HepG2 (cell line): ENCODE measurements around the gene COL25A1. TPM values are rescaled to one million over a fixed set of nuclear protein-coding genes. Genes with fewer than 3 reads are reported as not detected.

ENCODE experiments used
- AFF4 ChIP-seq: sonication (generic); formaldehyde crosslinking; IDR thresholded peaks from 2 replicates; pipeline ENCODE4 v1.4.0; 2020; ENCODE audit warnings: missing genetic modification reagents
- ARNTL ChIP-seq: sonication (generic); formaldehyde crosslinking; IDR thresholded peaks from 2 replicates; pipeline ENCODE4 v1.4.0; 2020; ENCODE audit warnings: mild to moderate bottlenecking, missing genetic modification reagents
- DMAP1 ChIP-seq: IDR thresholded peaks from 2 replicates; pipeline ENCODE4 v1.6.1; 2016
- FOSL2 ChIP-seq: sonication (generic); formaldehyde crosslinking; IDR thresholded peaks from 2 replicates; pipeline ENCODE4 v1.4.0; 2020; ENCODE audit warnings: missing genetic modification reagents
- HOXA5 ChIP-seq: sonication (generic); formaldehyde crosslinking; IDR thresholded peaks from 2 replicates; pipeline ENCODE4 v1.4.0; 2020; ENCODE audit warnings: missing genetic modification reagents
- JUND ChIP-seq: sonication (generic); formaldehyde crosslinking; IDR thresholded peaks from 2 replicates; pipeline ENCODE4 v1.8.0; 2022; ENCODE audit warnings: mild to moderate bottlenecking, missing genetic modification reagents
- MYNN ChIP-seq: sonication (generic); formaldehyde crosslinking; IDR thresholded peaks from 2 replicates; pipeline ENCODE4 v1.4.0; 2020; ENCODE audit warnings: mild to moderate bottlenecking, low read depth, missing genetic modification reagents
- NR2F1 ChIP-seq, 2 experiments: fragments of 450-650 bp in 1 of 2; formaldehyde crosslinking in 1 of 2; IDR thresholded peaks; 2 replicates each; pipeline versions ENCODE4 v1.5.0 to v1.6.1; 2016 to 2020; ENCODE audit warnings: mild to moderate bottlenecking in 1 of 2, missing compliant biosample characterization in 1 of 2, missing genetic modification reagents in 1 of 2, moderate library complexity in 1 of 2
- PAX8 ChIP-seq: sonication (generic); formaldehyde crosslinking; IDR thresholded peaks from 2 replicates; pipeline ENCODE4 v1.8.0; 2022; ENCODE audit warnings: mild to moderate bottlenecking, missing genetic modification reagents, borderline replicate concordance
- SNAPC4 ChIP-seq: sonication (generic); formaldehyde crosslinking; IDR thresholded peaks from 2 replicates; pipeline ENCODE4 v1.4.0; 2020; ENCODE audit warnings: mild to moderate bottlenecking, missing genetic modification reagents
- SRY ChIP-seq: sonication (generic); formaldehyde crosslinking; IDR thresholded peaks from 2 replicates; pipeline ENCODE4 v1.8.0; 2022; ENCODE audit warnings: mild to moderate bottlenecking, missing genetic modification reagents
- ZNF350 ChIP-seq: sonication (generic); formaldehyde crosslinking; IDR thresholded peaks from 2 replicates; pipeline ENCODE4 v1.4.0; 2020; ENCODE audit warnings: mild to moderate bottlenecking, low read depth, missing genetic modification reagents, borderline replicate concordance
- ZNF609 ChIP-seq: sonication (generic); formaldehyde crosslinking; IDR thresholded peaks from 2 replicates; pipeline ENCODE4 v1.4.0; 2020; ENCODE audit warnings: mild to moderate bottlenecking, missing genetic modification reagents, borderline replicate concordance
- ZNF775 ChIP-seq: sonication (generic); formaldehyde crosslinking; IDR thresholded peaks from 2 replicates; pipeline ENCODE4 v1.4.0; 2020; ENCODE audit warnings: missing genetic modification reagents, mild to moderate bottlenecking, moderate library complexity, borderline replicate concordance
- ZSCAN22 ChIP-seq: sonication (generic); formaldehyde crosslinking; IDR thresholded peaks from 2 replicates; pipeline ENCODE4 v1.4.0; 2020; ENCODE audit warnings: mild to moderate bottlenecking, missing genetic modification reagents
- polyA plus RNA-seq, 8 experiments: library from polyadenylated mRNA; depleted of rRNA in 3 of 8; stranded (reverse) in 7 of 8; unstranded in 1 of 8; fragments of >200 nt; fragmentation: Illumina TruSeq in 4 of 8; extraction: Trizol in 4 of 8; gene quantifications; 2 replicates each; pipeline versions ENCODE4 v1.2.1 to v1.2.3, GENCODE V29; 2011 to 2016; ENCODE audit warnings: low read depth in 4 of 8, missing spikeins in 1 of 8, mixed read lengths in 1 of 8; ENCODE audit not compliant: insufficient read depth in 1 of 8
- total RNA-seq, 5 experiments: library from RNA; depleted of rRNA; stranded (reverse); fragments of >200 nt; fragmentation: Illumina TruSeq; extraction: Trizol; gene quantifications; 2 replicates each; pipeline ENCODE4 v1.2.3, GENCODE V29; 2016; ENCODE audit warnings: low read depth in 1 of 5

The COL25A1 gene
- total and polyA plus RNA-seq, 2 of the 13 experiments (the other 11 are each of a cell fraction or from before 2014, with no cell fraction given): not detected

GRCh38 chr4:108762559-108763225, 539.8 kb downstream of the COL25A1 start, which contains the start of gene ETNPPL (continued):
- TF ChIP-seq SNAPC4 (no peak), PAX8 (CRISPR knock-in tag) (0 out of 2 replicates have a peak, but pooled peaks have one; percentile 64), ZNF775 (CRISPR knock-in tag) (no peak), ZNF609 (no peak), ZNF350 (peak; percentile 68), JUND (0 out of 2 replicates have a peak, but pooled peaks have one; percentile 18), NR2F1 (CRISPR knock-in tag; IDR thresholded peaks at IDR 0.05) (0 out of 4 replicates have a peak, but pooled peaks of 1 of the 2 experiments have one; percentile 17), DMAP1 (CRISPR knock-in tag) (peak; percentile 90), ARNTL (0 out of 2 replicates have a peak, but pooled peaks have one; percentile 42), AFF4 (no peak), ZSCAN22 (CRISPR knock-in tag) (no peak), FOSL2 (CRISPR knock-in tag) (peak; percentile 8; the same call in 1 of the 2 replicates), SRY (0 out of 2 replicates have a peak, but pooled peaks have one; percentile 35), MYNN (CRISPR knock-in tag) (no peak), HOXA5 (CRISPR knock-in tag) (peak; percentile 18; the same call in 1 of the 2 replicates)
